Transverse colon (tissue), 4 donors: ENCODE data around the gene POU5F1. TPM values are rescaled to one million over a fixed set of nuclear protein-coding genes. Genes with fewer than 3 reads are reported as not detected.

Experiments used
- DNase-seq: peaks from one replicate; pipeline ENCODE4 v3.0.0-alpha.2; 2019
- H3K27ac ChIP-seq, 4 donors: fragments of 200-600 bp; sonication (generic); 2 replicates each; pipeline ENCODE4 v1.5.1; 2016 to 2018; ENCODE audit warnings: inconsistent platforms in 4 of 4
- H3K27me3 ChIP-seq: fragments of 200-600 bp; sonication (generic); 2 replicates; pipeline ENCODE4 v1.5.1; 2017; ENCODE audit warnings: inconsistent platforms
- H3K36me3 ChIP-seq, 4 donors: fragments of 200-600 bp; sonication (generic); 2 replicates each; pipeline ENCODE4 v1.5.1; 2017 to 2019; ENCODE audit warnings: inconsistent platforms in 4 of 4
- H3K4me1 ChIP-seq, 4 donors: fragments of 200-600 bp; sonication (generic); 2 replicates each; pipeline ENCODE4 v1.5.1; 2017 to 2020; ENCODE audit warnings: inconsistent platforms in 4 of 4
- H3K4me3 ChIP-seq, 4 donors: fragments of 200-600 bp; sonication (generic); 1 replicate in 1 of 4; 2 replicates in 3 of 4; pipeline versions ENCODE4 v1.5.1 to v1.6.1; 2017 to 2019; ENCODE audit warnings: inconsistent platforms in 4 of 4
- H3K9me3 ChIP-seq, 2 donors: fragments of 200-600 bp; sonication (generic); 2 replicates each; pipeline ENCODE4 v1.5.1; 2017 to 2019; ENCODE audit warnings: inconsistent platforms in 2 of 2
- CTCF ChIP-seq, 5 experiments: fragments of 200-600 bp in 3 of 5; fragments of 450-650 bp in 2 of 5; sonication (generic) in 3 of 5; IDR thresholded peaks; 1 replicate in 2 of 5; 2 replicates in 3 of 5; pipeline ENCODE4 v1.5.1; 2016 to 2017; ENCODE audit warnings: antibody characterized with exemption in 5 of 5, inconsistent platforms in 3 of 5, mild to moderate bottlenecking in 2 of 5, moderate library complexity in 1 of 5
- EP300 ChIP-seq: sonication (generic); formaldehyde crosslinking; IDR thresholded peaks from one replicate; pipeline ENCODE4 v1.6.1; 2017; ENCODE audit warnings: antibody characterized with exemption, low read depth
- POLR2A ChIP-seq: fragments of 450-650 bp; IDR thresholded peaks from one replicate; pipeline ENCODE4 v1.6.1; 2016; ENCODE audit warnings: antibody characterized with exemption, mild to moderate bottlenecking, moderate library complexity
- POLR2AphosphoS5 ChIP-seq, 3 donors: sonication (generic); formaldehyde crosslinking; IDR thresholded peaks; one replicate each; pipeline ENCODE4 v1.6.1; 2016; ENCODE audit warnings: antibody characterized with exemption in 3 of 3
- WGBS, 2 donors: methylation state at CpG; one replicate each; pipeline ENCODE4 v1.1.5; 2018; ENCODE audit warnings: low coverage in 1 of 2; 5-methylcytosine and 5-hydroxymethylcytosine counted together
- in situ Hi-C, 4 donors: fragments of 200-750 bp; cut with MboI; loops; one replicate each; pipeline versions ENCODE4 v1.15.0 to v1.15.1; 2017; ENCODE audit warnings: low sequenced_read_pairs in 3 of 4, low pct_ligation_motif_present in 1 of 4, low pct_unique_long_range_greater_than_20kb in 1 of 4
- intact Hi-C: fragments of 100-400 bp; cut with DNase I; formaldehyde crosslinking; loops from one replicate; pipeline ENCODE4 v1.15.1; 2023; ENCODE audit warnings: low total_unique reads
- total RNA-seq, 4 donors: library from RNA; depleted of rRNA; stranded (reverse); fragments of >200 nt; gene quantifications; one replicate each; pipeline ENCODE4 v1.1.0, GENCODE V29; 2016

Gene POU5F1
- total RNA-seq, 4 donors from 2014 or later = 11.5 to 434 (median 29.2) TPM

- intact Hi-C loops = no loop called here
- Histone ChIP-seq H3K27ac (peak overlapping the region in 1 of 4 donors; percentile 34), H3K4me1 (peaks cover 20 to 41% (median 30%) of the 10 kb centered on the region in 4 donors), H3K4me3 (no peak overlapping the region), H3K36me3 (no peaks in the 10 kb centered on the region), H3K9me3 (no peaks in the 10 kb centered on the region), H3K27me3 (no peaks in the 10 kb centered on the region)
- in situ Hi-C loops = no loop called here
- WGBS, 2 donors = 84 to 100% methylated on average over 2 of the region's 2 CpGs
- no peak for DNase-seq
- TF ChIP-seq CTCF (IDR thresholded peaks at IDR 0.05) (no peak), POLR2A (no peak)
Measured at GRCh38 chr6:31205638-31206037, 35.2 kb upstream of the POU5F1 start.

DNA sequence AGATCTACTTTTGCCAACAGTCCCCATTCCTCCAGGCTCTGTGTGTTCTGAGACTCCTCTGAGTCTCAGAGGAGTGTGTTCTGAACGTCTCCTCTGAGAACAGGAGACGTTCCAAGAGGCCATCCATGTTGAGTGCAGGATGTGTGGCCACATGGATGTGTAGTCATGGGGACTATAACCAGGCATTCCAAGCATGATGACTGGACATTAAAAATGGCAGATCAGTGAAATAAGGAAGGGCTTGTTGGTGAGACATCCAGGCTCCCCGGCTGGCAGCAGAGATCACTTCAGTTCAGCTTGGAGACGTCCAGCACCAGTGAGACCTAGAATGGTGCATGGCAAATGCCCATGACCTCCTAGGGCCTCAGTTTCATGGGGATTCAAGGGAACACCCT, 34.3 kb upstream of the POU5F1 start:
- peak overlapping the region in 1 of 4 donors; percentile 61 for H3K4me3 ChIP-seq
- intact Hi-C loops = no loop called here
- no peak for DNase-seq
- in situ Hi-C loops = no loop called here
- TF ChIP-seq EP300 (no peak), POLR2A (no peak), POLR2AphosphoS5 (IDR thresholded peaks at IDR 0.05) (no peak), CTCF (IDR thresholded peaks at IDR 0.05) (no peak)
- 60 to 92% methylated on average over 1 to 4 of the region's 4 CpGs for WGBS, 2 donors
- H3K27ac ChIP-seq = peak overlapping the region; percentile 85 to 94 (median 92)
- H3K9me3 ChIP-seq = no peaks in the 10 kb centered on the region
- H3K4me1 ChIP-seq = peaks cover 20 to 47% (median 30%) of the 10 kb centered on the region in 4 donors
- H3K27me3 ChIP-seq = no peaks in the 10 kb centered on the region
- H3K36me3 ChIP-seq = no peaks in the 10 kb centered on the region

GRCh38 chr6:31203345-31203979, 33.0 kb upstream of the POU5F1 start:
- intact Hi-C loops = no loop called here
- 14% methylated on average over 5 of the region's 5 CpGs for WGBS, 2 donors

More at GRCh38 chr6:31203345-31203979, 33.0 kb upstream of the POU5F1 start:
- H3K4me1 ChIP-seq = peaks cover 20 to 43% (median 33%) of the 10 kb centered on the region in 4 donors
- H3K36me3 ChIP-seq = no peaks in the 10 kb centered on the region
- peak; percentile 55 for DNase-seq
- H3K9me3 ChIP-seq = no peaks in the 10 kb centered on the region
- H3K27me3 ChIP-seq = no peaks in the 10 kb centered on the region
- in situ Hi-C loops = no loop called here
- TF ChIP-seq POLR2A (peak; percentile 31), EP300 (peak; percentile 79), CTCF (IDR thresholded peaks at IDR 0.05) (no peak), POLR2AphosphoS5 (IDR thresholded peaks at IDR 0.05) (peak in 2 of 3 donors; percentile 79 to 80)
- H3K4me3 ChIP-seq = peak overlapping the region in 3 of 4 donors; percentile 32 to 61 (median 34)
- H3K27ac ChIP-seq = peak overlapping the region; percentile 85 to 94 (median 92)
